ENCODE data around the gene FPR3. TPM values are rescaled to one million over a fixed set of nuclear protein-coding genes. Genes with fewer than 3 reads are reported as not detected.

The FPR3 gene
- total RNA-seq, 1 donor from 2014 or later, result not detected

GRCh38 chr19:51760697-51761356 is 34.1 kb upstream of the FPR3 start, which contains the start of gene FPR2:
Gene FPR2, plus strand, starts transcription at chr19:51761180. Its CDS starts 7,479 bp downstream, at chr19:51768659.
- no peak for TF ChIP-seq EZH2 (IDR thresholded peaks at IDR 0.05; ENCODE audit: insufficient read depth, low read length)
- H3K9me3 Mint-ChIP-seq (ENCODE audit: unreplicated experiment), result peaks cover 8% of the 10 kb centered on the region
- Histone ChIP-seq H4K20me1 (ENCODE audit: insufficient read depth, low read length) (no peaks in the 10 kb centered on the region), H3K4me2 (ENCODE audit: low read length) (no peak within 1 kb of the TSS), H3K4me1 (ENCODE audit: insufficient read depth, low read length) (no peaks in the 10 kb centered on the region), H3K79me2 (ENCODE audit: insufficient read depth, low read length) (no peaks in the 10 kb centered on the region), H3K36me3 (ENCODE audit: insufficient read depth, low read length) (no peaks in the 10 kb centered on the region), H3K27ac (ENCODE audit: low read depth, low read length) (no peak within 1 kb of the TSS), H3K27me3 (ENCODE audit: insufficient read depth, low read length) (no peaks in the 10 kb centered on the region), H3K9ac (ENCODE audit: low read length) (no peak within 1 kb of the TSS), H2AFZ (ENCODE audit: low read depth, low read length) (no peak within 1 kb of the TSS), H3K4me3 (ENCODE audit: insufficient read depth, low read depth, low read length) (no peak within 1 kb of the TSS), H3K9me3 (ENCODE audit: insufficient read depth, low read depth, low read length) (peaks cover 3% of the 10 kb centered on the region)
- H3K27me3 Mint-ChIP-seq (ENCODE audit: low read depth, unreplicated experiment), result peaks cover 18% of the 10 kb centered on the region
- H3K4me3 Mint-ChIP-seq (ENCODE audit: unreplicated experiment), result no peak within 1 kb of the TSS
- no peak within 1 kb of the TSS for H3K27ac Mint-ChIP-seq (ENCODE audit: unreplicated experiment)
- no peaks in the 10 kb centered on the region for H3K4me1 Mint-ChIP-seq (ENCODE audit: low read depth, unreplicated experiment)
- no peaks in the 10 kb centered on the region for H3K36me3 Mint-ChIP-seq (ENCODE audit: low read depth, unreplicated experiment)
- no peak for FAIRE-seq
- DNase-seq (ENCODE audit: low read depth), result no peak

- H3K4me3 ChIP-seq (ENCODE audit: insufficient read depth, low read depth, low read length), result no peak overlapping the region
- H3K27ac Mint-ChIP-seq (ENCODE audit: unreplicated experiment), result no peak overlapping the region
- H3K9ac ChIP-seq (ENCODE audit: low read length), result no peak overlapping the region
- peaks cover 17% of the 10 kb centered on the region for H3K27me3 Mint-ChIP-seq (ENCODE audit: low read depth, unreplicated experiment)
- H4K20me1 ChIP-seq (ENCODE audit: insufficient read depth, low read length), result no peaks in the 10 kb centered on the region
- H3K9me3 Mint-ChIP-seq (ENCODE audit: unreplicated experiment), result peaks cover 8% of the 10 kb centered on the region
- no peak overlapping the region for H3K27ac ChIP-seq (ENCODE audit: low read depth, low read length)
- no peaks in the 10 kb centered on the region for H3K36me3 ChIP-seq (ENCODE audit: insufficient read depth, low read length)
- no peaks in the 10 kb centered on the region for H3K79me2 ChIP-seq (ENCODE audit: insufficient read depth, low read length)
- H3K4me3 Mint-ChIP-seq (ENCODE audit: unreplicated experiment), result no peak overlapping the region
- H3K4me1 ChIP-seq (ENCODE audit: insufficient read depth, low read length), result no peaks in the 10 kb centered on the region
- peaks cover 3% of the 10 kb centered on the region for H3K9me3 ChIP-seq (ENCODE audit: insufficient read depth, low read depth, low read length)
- H3K4me2 ChIP-seq (ENCODE audit: low read length), result no peak overlapping the region
- H3K4me1 Mint-ChIP-seq (ENCODE audit: low read depth, unreplicated experiment), result no peaks in the 10 kb centered on the region
- no peak for DNase-seq (ENCODE audit: low read depth)
- H3K27me3 ChIP-seq (ENCODE audit: insufficient read depth, low read length), result no peaks in the 10 kb centered on the region
- no peak overlapping the region for H2AFZ ChIP-seq (ENCODE audit: low read depth, low read length)
- no peak for FAIRE-seq
- H3K36me3 Mint-ChIP-seq (ENCODE audit: low read depth, unreplicated experiment), result no peaks in the 10 kb centered on the region
- TF ChIP-seq CTCF (IDR thresholded peaks at IDR 0.05; ENCODE audit: insufficient read depth, low read depth, low read length) (no peak), EZH2 (IDR thresholded peaks at IDR 0.05; ENCODE audit: insufficient read depth, low read length) (no peak)
Observed at GRCh38 chr19:51761696-51762095, 33.3 kb upstream of the FPR3 start.

GRCh38 chr19:51765086-51765485 is 29.9 kb upstream of the FPR3 start:
- peaks cover 3% of the 10 kb centered on the region for H3K9me3 ChIP-seq (ENCODE audit: insufficient read depth, low read depth, low read length)
- H3K9me3 Mint-ChIP-seq (ENCODE audit: unreplicated experiment), result peaks cover 8% of the 10 kb centered on the region
- no peak overlapping the region for H3K4me3 ChIP-seq (ENCODE audit: insufficient read depth, low read depth, low read length)
- H3K4me1 Mint-ChIP-seq (ENCODE audit: low read depth, unreplicated experiment), result no peaks in the 10 kb centered on the region
- H3K4me3 Mint-ChIP-seq (ENCODE audit: unreplicated experiment), result no peak overlapping the region
- H3K36me3 Mint-ChIP-seq (ENCODE audit: low read depth, unreplicated experiment), result no peaks in the 10 kb centered on the region
- no peak overlapping the region for H3K27ac ChIP-seq (ENCODE audit: low read depth, low read length)
- H3K36me3 ChIP-seq (ENCODE audit: insufficient read depth, low read length), result no peaks in the 10 kb centered on the region
- peaks cover 21% of the 10 kb centered on the region for H3K27me3 Mint-ChIP-seq (ENCODE audit: low read depth, unreplicated experiment)
- H3K79me2 ChIP-seq (ENCODE audit: insufficient read depth, low read length), result no peaks in the 10 kb centered on the region
- DNase-seq (ENCODE audit: low read depth) (no peak), FAIRE-seq (no peak)
- no peak overlapping the region for H3K4me2 ChIP-seq (ENCODE audit: low read length)
- no peaks in the 10 kb centered on the region for H3K27me3 ChIP-seq (ENCODE audit: insufficient read depth, low read length)
- no peak overlapping the region for H3K9ac ChIP-seq (ENCODE audit: low read length)
- H3K27ac Mint-ChIP-seq (ENCODE audit: unreplicated experiment), result no peak overlapping the region
- H4K20me1 ChIP-seq (ENCODE audit: insufficient read depth, low read length), result no peaks in the 10 kb centered on the region
- no peak overlapping the region for H2AFZ ChIP-seq (ENCODE audit: low read depth, low read length)
- TF ChIP-seq CTCF (IDR thresholded peaks at IDR 0.05; ENCODE audit: insufficient read depth, low read depth, low read length) (no peak), EZH2 (IDR thresholded peaks at IDR 0.05; ENCODE audit: insufficient read depth, low read length) (no peak)
- H3K4me1 ChIP-seq (ENCODE audit: insufficient read depth, low read length), result no peaks in the 10 kb centered on the region

All from astrocyte (in vitro differentiated cells and primary cell).